SK-N-SH (cell line): Measurements from ENCODE around the gene PSD. TPM values are rescaled to one million over a fixed set of nuclear protein-coding genes. Genes with fewer than 3 reads are reported as not detected.
A peak's percentile ranks its signal among the peaks of the same experiment; 100 is the strongest.

Source experiments
- CTCF ChIA-PET: fragments of 300-600, 350-600 bp; formaldehyde crosslinking; extraction: SDS; loops from one replicate; lab custom pipeline; 2021; lab: Yijun Ruan, JAX
- POLR2A ChIA-PET: fragments of 350-600 bp; sonication (Branson Sonifier 250); formaldehyde crosslinking; extraction: SDS; loops from one replicate; lab custom pipeline; 2020; ENCODE audit warnings: antibody characterized with exemption, inconsistent platforms; lab: Yijun Ruan, JAX
- DNase-seq: peaks from one replicate; pipeline ENCODE4 v3.0.0; 2012
- H2AFZ ChIP-seq: fragments of 200-600 bp; sonication (generic); 2 replicates; pipeline ENCODE4 v1.8.1; 2016; ENCODE audit warnings: antibody characterized with exemption, mild to moderate bottlenecking, low read depth
- H3F3A ChIP-seq: fragments of 200-600 bp; sonication (generic); replicated peaks from 2 replicates; pipeline ENCODE3; 2016; ENCODE audit warnings: antibody characterized with exemption, mild to moderate bottlenecking; ENCODE audit not compliant: insufficient read depth
- H3K27ac ChIP-seq, 2 experiments: fragments of 200-500 bp in 1 of 2; fragments of 200-600 bp in 1 of 2; sonication (Bioruptor generic) in 1 of 2; sonication (generic), shearing (Covaris generic) in 1 of 2; 2 replicates each; pipeline versions ENCODE4 v1.5.1 to v1.6.1; 2014 to 2016; ENCODE audit warnings: low read depth in 2 of 2, inconsistent platforms in 1 of 2, low read length in 1 of 2, mild to moderate bottlenecking in 1 of 2, mixed read lengths in 1 of 2
- H3K27me3 ChIP-seq: fragments of 200-600 bp; sonication (generic), shearing (Covaris generic); 2 replicates; pipeline ENCODE4 v1.6.1; 2016; ENCODE audit warnings: mixed run types; ENCODE audit not compliant: insufficient read depth
- H3K36me3 ChIP-seq, 2 experiments: fragments of 200-500 bp in 1 of 2; fragments of 200-600 bp in 1 of 2; sonication (Bioruptor generic) in 1 of 2; sonication (generic) in 1 of 2; replicated peaks in 1 of 2; 2 replicates each; pipeline versions ENCODE3 to v1.5.1; 2014 to 2016; ENCODE audit warnings: low read length in 1 of 2, mild to moderate bottlenecking in 1 of 2; ENCODE audit not compliant: insufficient read depth in 2 of 2, control insufficient read depth in 1 of 2
- H3K4me1 ChIP-seq, 2 experiments: fragments of 200-500 bp in 1 of 2; fragments of 200-600 bp in 1 of 2; sonication (Bioruptor generic) in 1 of 2; sonication (generic), shearing (Covaris generic) in 1 of 2; 2 replicates each; pipeline versions ENCODE4 v1.5.1 to v1.6.1; 2014 to 2016; ENCODE audit warnings: low read depth in 1 of 2, low read length in 1 of 2, mixed run types in 1 of 2; ENCODE audit not compliant: insufficient read depth in 2 of 2, control insufficient read depth in 1 of 2
- H3K4me2 ChIP-seq: fragments of 200-600 bp; sonication (generic), shearing (Covaris generic); 2 replicates; pipeline ENCODE4 v1.6.1; 2017; ENCODE audit warnings: mixed run types
- H3K4me3 ChIP-seq, 2 experiments: fragments of 200-500 bp in 1 of 2; fragments of 200-600 bp in 1 of 2; sonication (Bioruptor generic) in 1 of 2; sonication (generic), shearing (Covaris generic) in 1 of 2; 2 replicates each; pipeline versions ENCODE4 v1.5.1 to v1.8.1; 2014 to 2016; ENCODE audit warnings: low read depth in 2 of 2, inconsistent platforms in 1 of 2, low read length in 1 of 2, mild to moderate bottlenecking in 1 of 2, mixed read lengths in 1 of 2, moderate library complexity in 1 of 2
- H3K79me2 ChIP-seq: fragments of 200-600 bp; sonication (generic); 2 replicates; pipeline ENCODE4 v1.8.1; 2017; ENCODE audit warnings: mild to moderate bottlenecking; ENCODE audit not compliant: insufficient read depth
- H3K9ac ChIP-seq: fragments of 200-600 bp; sonication (generic); 2 replicates; pipeline ENCODE4 v1.6.1; 2017; ENCODE audit warnings: mixed run types
- H3K9me2 ChIP-seq: fragments of 200-600 bp; sonication (generic); 2 replicates; pipeline ENCODE4 v1.6.1; 2017; ENCODE audit warnings: mixed run types
- H3K9me3 ChIP-seq: fragments of 200-600 bp; sonication (generic); 2 replicates; pipeline ENCODE4 v1.6.1; 2017; ENCODE audit warnings: mixed run types, mild to moderate bottlenecking, moderate library complexity
- H4K20me1 ChIP-seq: fragments of 200-600 bp; sonication (generic); 2 replicates; pipeline ENCODE4 v1.6.1; 2017; ENCODE audit warnings: mild to moderate bottlenecking, mixed run types; ENCODE audit not compliant: insufficient read depth
- CHD2 ChIP-seq: fragments of 150-350 bp; IDR thresholded peaks from 2 replicates; pipeline ENCODE4 v1.6.1; 2018; ENCODE audit warnings: low read length; ENCODE audit not compliant: partially characterized antibody
- EZH2phosphoT487 ChIP-seq: fragments of 200-600 bp; sonication (generic); IDR thresholded peaks from 2 replicates; pipeline ENCODE4 v1.6.1; 2017; ENCODE audit warnings: low read depth, mixed run types, mild to moderate bottlenecking, antibody characterized with exemption, moderate library complexity, borderline replicate concordance
- FOXJ3 ChIP-seq: sonication (generic); formaldehyde crosslinking; IDR thresholded peaks from 2 replicates; pipeline ENCODE4 v1.5.1; 2020; ENCODE audit warnings: mild to moderate bottlenecking, missing genetic modification reagents
- FOXM1 ChIP-seq: IDR thresholded peaks from 2 replicates; pipeline ENCODE4 v1.4.0; 2012; ENCODE audit warnings: low read depth, mild to moderate bottlenecking
- GABPA ChIP-seq: IDR thresholded peaks from 2 replicates; pipeline ENCODE4 v1.4.0; 2012; ENCODE audit warnings: low read depth, mild to moderate bottlenecking
- IRF3 ChIP-seq: fragments of 150-350 bp; IDR thresholded peaks from 2 replicates; pipeline ENCODE4 v1.6.1; 2016; ENCODE audit warnings: mild to moderate bottlenecking, low read depth, low read length
- JUND ChIP-seq: IDR thresholded peaks from 2 replicates; pipeline ENCODE4 v1.4.0; 2012
- NFIC ChIP-seq: IDR thresholded peaks from 2 replicates; pipeline ENCODE4 v1.4.0; 2012; ENCODE audit warnings: borderline replicate concordance
- NRF1 ChIP-seq: IDR thresholded peaks from 2 replicates; pipeline ENCODE4 v1.6.1; 2012; ENCODE audit warnings: low read depth, mild to moderate bottlenecking, low read length
- POLR2AphosphoS5 ChIP-seq: IDR thresholded peaks from 2 replicates; pipeline ENCODE4 v1.6.1; 2012; ENCODE audit warnings: low read depth, low read length
- RAD21 ChIP-seq: IDR thresholded peaks from 2 replicates; pipeline ENCODE4 v1.6.1; 2012; ENCODE audit warnings: mild to moderate bottlenecking, low read length
- REST ChIP-seq: IDR thresholded peaks from 2 replicates; pipeline ENCODE4 v1.6.1; 2012; ENCODE audit warnings: mild to moderate bottlenecking, low read depth, low read length, moderate library complexity
- RXRA ChIP-seq: IDR thresholded peaks from 2 replicates; pipeline ENCODE4 v1.4.0; 2012; ENCODE audit warnings: low read depth, mild to moderate bottlenecking, borderline replicate concordance
- SIN3A ChIP-seq: IDR thresholded peaks from 2 replicates; pipeline ENCODE4 v1.6.1; 2012; ENCODE audit warnings: low read depth, mild to moderate bottlenecking, low read length, moderate library complexity, borderline replicate concordance
- SMC3 ChIP-seq: IDR thresholded peaks from 2 replicates; pipeline ENCODE4 v1.6.1; 2012; ENCODE audit warnings: low read depth, low read length, improper control_type of control experiment
- TAF1 ChIP-seq: IDR thresholded peaks from 2 replicates; pipeline ENCODE4 v1.6.1; 2012; ENCODE audit warnings: low read depth, mild to moderate bottlenecking, low read length, moderate library complexity, borderline replicate concordance
- TCF12 ChIP-seq: IDR thresholded peaks from 2 replicates; pipeline ENCODE4 v1.4.0; 2012
- TEAD4 ChIP-seq: IDR thresholded peaks from 2 replicates; pipeline ENCODE4 v1.4.0; 2012; ENCODE audit warnings: mild to moderate bottlenecking, borderline replicate concordance; ENCODE audit not compliant: insufficient read depth
- USF1 ChIP-seq: IDR thresholded peaks from 2 replicates; pipeline ENCODE4 v1.4.0; 2012; ENCODE audit warnings: low read depth, borderline replicate concordance
- ZBTB33 ChIP-seq: IDR thresholded peaks from 2 replicates; pipeline ENCODE4 v1.4.0; 2012; ENCODE audit warnings: low read depth, borderline replicate concordance
- WGBS: methylation state at CpG from one replicate; pipeline ENCODE4 v1.1.6; 2017; ENCODE audit warnings: low lambda C conversion rate; 5-methylcytosine and 5-hydroxymethylcytosine counted together
- polyA plus RNA-seq, 3 experiments: library from polyadenylated mRNA; depleted of rRNA; stranded (reverse); fragments of >200 nt; gene quantifications; 2 replicates each; pipeline ENCODE4 v1.2.3, GENCODE V29; 2012

The PSD gene
- polyA plus RNA-seq, 1 of the 3 experiments (the other 2 are of a cell fraction), result 0.97 TPM

- CTCF ChIA-PET, result interaction anchor here (1.2 to 9.6 kb wide), 6 partner anchors 10 to 206 kb away, joined by 3 to 67 read pairs (median 10); no protein-coding TSS in a partner anchor
- POLR2A ChIA-PET, result no interaction called here
Measured at GRCh38 chr10:102375250-102375649, 43.3 kb downstream of the PSD start.

GRCh38 chr10:102371295-102371694 lies 47.3 kb downstream of the PSD start:
- no peak for DNase-seq
- Histone ChIP-seq H3K27ac (no peak overlapping the region), H3K4me1 (no peaks in the 10 kb centered on the region), H3K4me2 (no peak overlapping the region), H3K36me3 (peaks cover 64% of the 10 kb centered on the region in 2 experiments), H3F3A (no peaks in the 10 kb centered on the region), H4K20me1 (no peaks in the 10 kb centered on the region), H2AFZ (no peak overlapping the region), H3K9ac (no peak overlapping the region), H3K9me2 (no peaks in the 10 kb centered on the region), H3K79me2 (no peaks in the 10 kb centered on the region), H3K4me3 (no peak overlapping the region), H3K9me3 (no peaks in the 10 kb centered on the region), H3K27me3 (no peaks in the 10 kb centered on the region)
- 100% methylated on average over 2 of the region's 2 CpGs for WGBS
- POLR2A ChIA-PET, result no interaction called here
- TF ChIP-seq FOXM1 (no peak), USF1 (no peak), REST (no peak), FOXJ3 (CRISPR knock-in tag) (no peak), POLR2AphosphoS5 (no peak), TEAD4 (no peak), NFIC (no peak), RAD21 (no peak), IRF3 (no peak), EZH2phosphoT487 (no peak), JUND (no peak), TAF1 (no peak), ZBTB33 (no peak), SIN3A (no peak), NRF1 (no peak), GABPA (no peak), TCF12 (no peak), CHD2 (no peak)
- CTCF ChIA-PET, result interaction anchor here (0.7 to 9.6 kb wide), 6 partner anchors 9 to 145 kb away, joined by 3 to 67 read pairs (median 4); no protein-coding TSS in a partner anchor

More at GRCh38 chr10:102375250-102375649, 43.3 kb downstream of the PSD start:
- no peak overlapping the region for H3K9ac ChIP-seq
- WGBS, result 85% methylated on average over 6 of the region's 7 CpGs
- no peak overlapping the region for H3K4me2 ChIP-seq
- H3K27me3 ChIP-seq, result no peaks in the 10 kb centered on the region
- no peaks in the 10 kb centered on the region for H3K9me2 ChIP-seq
- DNase-seq, result no peak
- TF ChIP-seq NRF1 (no peak), SMC3 (no peak), RAD21 (0 out of 2 replicates have a peak, but pooled peaks have one; percentile 13), RXRA (no peak), NFIC (no peak)
- peaks cover 39 to 50% of the 10 kb centered on the region in 2 experiments for H3K36me3 ChIP-seq
- no peaks in the 10 kb centered on the region for H3K4me1 ChIP-seq
- H3K9me3 ChIP-seq, result no peaks in the 10 kb centered on the region
- H3F3A ChIP-seq, result no peaks in the 10 kb centered on the region
- H3K27ac ChIP-seq, result no peak overlapping the region
- no peak overlapping the region for H2AFZ ChIP-seq
- H3K79me2 ChIP-seq, result no peaks in the 10 kb centered on the region
- H3K4me3 ChIP-seq, result no peak overlapping the region
- no peaks in the 10 kb centered on the region for H4K20me1 ChIP-seq
